ENCODE data around the gene ALOXE3. TPM values are rescaled to one million over a fixed set of nuclear protein-coding genes. Genes with fewer than 3 reads are reported as not detected.

Gene ALOXE3
- total and polyA plus RNA-seq, 3 experiments from 2014 or later: not detected

DNA sequence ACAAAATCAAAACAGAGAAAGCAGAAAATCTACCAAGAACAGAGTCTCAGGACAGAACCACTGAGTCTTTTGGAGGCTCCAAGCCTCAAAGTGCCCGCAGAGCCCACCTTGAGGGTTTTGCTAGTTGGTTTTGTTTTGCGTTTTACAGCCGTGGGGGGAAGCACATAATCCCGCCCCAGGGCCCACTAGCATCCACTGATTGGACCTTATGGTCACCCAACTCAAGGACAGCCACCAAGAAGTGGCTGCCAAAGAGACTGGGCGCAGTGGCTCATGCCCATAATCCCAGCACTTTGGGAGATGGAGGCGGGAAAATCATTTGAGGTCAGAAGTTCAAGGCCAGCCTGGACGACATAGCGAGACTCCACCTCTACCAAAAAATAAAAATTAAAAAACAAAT lies 69.6 kb downstream of the ALOXE3 start:
- Mint-ChIP-seq H3K27ac (peak overlapping the region in 1 of 8 donors; percentile 76), H3K4me3 (no peak overlapping the region), H3K27me3 (peaks cover 6 to 9% of the 10 kb centered on the region in 2 donors), H3K4me1 (no peaks in the 10 kb centered on the region), H3K9me3 (no peaks in the 10 kb centered on the region), H3K36me3 (no peaks in the 10 kb centered on the region)
- H3K4me3 ChIP-seq (ENCODE audit: low read length): no peak overlapping the region
- no peaks in the 10 kb centered on the region for H3K9me3 ChIP-seq (ENCODE audit: low read length)
- ChIA-PET POLR2A (no interaction called here), CTCF (no interaction called here)
- no peaks in the 10 kb centered on the region for H3K4me1 ChIP-seq (ENCODE audit: insufficient read depth, low read length)
- no peaks in the 10 kb centered on the region for H3K27me3 ChIP-seq (ENCODE audit: insufficient read depth, low read length, poor library complexity, severe bottlenecking)
- H3K36me3 ChIP-seq (ENCODE audit: insufficient read depth, low read length): no peaks in the 10 kb centered on the region
- H3K27ac ChIP-seq (ENCODE audit: low read depth, low read length): no peak overlapping the region
- no peak for DNase-seq

DNA sequence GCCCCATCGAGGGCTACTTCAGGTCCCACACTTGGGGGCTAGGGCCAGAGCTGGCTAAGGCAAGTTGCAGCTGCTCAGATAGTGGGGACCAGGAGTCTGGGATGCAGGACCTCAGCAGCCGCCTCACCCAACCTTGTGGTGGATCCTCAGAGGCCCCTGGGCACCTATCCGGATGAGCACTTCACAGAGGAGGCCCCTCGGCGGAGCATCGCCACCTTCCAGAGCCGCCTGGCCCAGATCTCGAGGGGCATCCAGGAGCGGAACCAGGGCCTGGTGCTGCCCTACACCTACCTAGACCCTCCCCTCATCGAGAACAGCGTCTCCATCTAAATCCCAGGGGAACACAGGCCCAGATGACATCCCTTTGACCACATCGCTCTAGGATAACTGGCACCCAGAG lies 70.1 kb downstream of the ALOXE3 start:
- no peaks in the 10 kb centered on the region for H3K4me1 Mint-ChIP-seq
- no peak for DNase-seq
- Histone ChIP-seq H3K9me3 (ENCODE audit: low read length) (no peaks in the 10 kb centered on the region), H3K36me3 (ENCODE audit: insufficient read depth, low read length) (no peaks in the 10 kb centered on the region), H3K27me3 (ENCODE audit: insufficient read depth, low read length, poor library complexity, severe bottlenecking) (no peaks in the 10 kb centered on the region), H3K4me3 (ENCODE audit: low read length) (no peak overlapping the region), H3K4me1 (ENCODE audit: insufficient read depth, low read length) (no peaks in the 10 kb centered on the region), H3K27ac (ENCODE audit: low read depth, low read length) (no peak overlapping the region)
- peaks cover 6 to 9% of the 10 kb centered on the region in 2 donors for H3K27me3 Mint-ChIP-seq
- peak overlapping the region in 1 of 8 donors; percentile 76 for H3K27ac Mint-ChIP-seq
- no peak overlapping the region for H3K4me3 Mint-ChIP-seq
- no peaks in the 10 kb centered on the region for H3K9me3 Mint-ChIP-seq
- CTCF ChIA-PET: interaction anchor here (1.8 kb wide), 1 partner anchor 9 kb away, joined by 10 read pairs; no protein-coding TSS in a partner anchor
- POLR2A ChIA-PET: no interaction called here
- no peaks in the 10 kb centered on the region for H3K36me3 Mint-ChIP-seq

DNA sequence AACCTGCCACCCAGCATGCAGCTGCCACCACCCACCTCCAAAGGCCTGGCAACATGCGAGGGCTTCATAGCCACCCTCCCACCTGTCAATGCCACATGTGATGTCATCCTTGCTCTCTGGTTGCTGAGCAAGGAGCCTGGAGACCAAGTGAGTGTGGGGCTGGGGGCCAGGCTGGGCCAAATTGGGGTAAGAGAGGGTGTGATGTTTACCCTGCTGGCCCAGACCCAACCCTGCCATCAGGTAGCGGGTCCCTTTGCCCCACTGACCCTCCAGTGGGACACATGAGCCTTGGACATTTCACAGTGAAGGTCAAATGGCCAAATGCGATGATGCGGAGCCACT lies 70.6 kb downstream of the ALOXE3 start:
- ChIA-PET POLR2A (no interaction called here), CTCF (interaction anchor here (0.8 to 1.8 kb wide), 2 partner anchors 9 to 13 kb away, joined by 3 to 10 read pairs; no protein-coding TSS in a partner anchor)
- H3K36me3 ChIP-seq (ENCODE audit: insufficient read depth, low read length): no peaks in the 10 kb centered on the region
- no peak overlapping the region for H3K4me3 ChIP-seq (ENCODE audit: low read length)
- Mint-ChIP-seq H3K27me3 (peaks cover 6 to 9% of the 10 kb centered on the region in 2 donors), H3K36me3 (no peaks in the 10 kb centered on the region), H3K4me3 (no peak overlapping the region), H3K27ac (no peak overlapping the region), H3K9me3 (no peaks in the 10 kb centered on the region), H3K4me1 (no peaks in the 10 kb centered on the region)
- DNase-seq: no peak
- H3K4me1 ChIP-seq (ENCODE audit: insufficient read depth, low read length): no peaks in the 10 kb centered on the region
- H3K27me3 ChIP-seq (ENCODE audit: insufficient read depth, low read length, poor library complexity, severe bottlenecking): no peaks in the 10 kb centered on the region
- no peak overlapping the region for H3K27ac ChIP-seq (ENCODE audit: low read depth, low read length)
- H3K9me3 ChIP-seq (ENCODE audit: low read length): no peaks in the 10 kb centered on the region

DNA sequence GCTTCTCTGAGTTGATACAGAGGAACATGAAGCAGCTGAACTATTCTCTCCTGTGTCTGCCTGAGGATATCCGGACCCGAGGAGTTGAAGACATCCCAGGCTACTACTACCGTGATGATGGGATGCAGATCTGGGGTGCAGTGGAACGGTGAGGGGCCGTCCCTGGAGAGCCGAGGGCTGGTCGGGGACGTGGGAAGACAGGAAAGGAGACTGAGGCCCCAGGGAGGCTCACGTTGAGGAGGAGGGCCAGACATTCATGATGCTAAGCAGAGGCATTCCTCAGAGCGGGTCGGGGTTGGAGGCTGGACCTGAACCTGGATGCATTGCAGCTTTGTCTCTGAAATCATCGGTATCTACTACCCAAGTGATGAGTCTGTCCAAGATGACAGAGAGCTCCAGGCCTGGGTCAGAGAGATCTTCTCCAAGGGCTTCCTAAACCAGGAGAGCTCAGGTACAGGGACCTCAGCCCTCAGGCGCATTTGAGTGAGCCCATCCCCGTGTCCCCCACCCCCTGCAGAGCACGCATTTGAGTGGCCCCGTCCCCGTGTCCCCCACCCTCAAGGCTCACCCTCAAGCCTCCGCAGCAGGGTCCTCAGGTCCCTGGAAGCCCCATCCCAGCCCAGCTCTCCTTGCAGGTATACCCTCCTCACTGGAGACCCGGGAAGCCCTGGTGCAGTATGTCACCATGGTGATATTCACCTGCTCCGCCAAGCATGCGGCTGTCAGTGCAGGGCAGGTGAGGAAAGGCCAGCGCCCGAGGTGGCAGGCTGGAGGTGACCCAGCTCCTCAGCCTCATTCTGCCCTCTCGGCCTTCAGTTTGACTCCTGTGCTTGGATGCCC lies 71.2 kb downstream of the ALOXE3 start:
- no peak for DNase-seq
- H3K4me3 ChIP-seq (ENCODE audit: low read length): no peak overlapping the region
- H3K27me3 ChIP-seq (ENCODE audit: insufficient read depth, low read length, poor library complexity, severe bottlenecking): no peaks in the 10 kb centered on the region
- H3K36me3 ChIP-seq (ENCODE audit: insufficient read depth, low read length): no peaks in the 10 kb centered on the region
- Mint-ChIP-seq H3K27ac (peak overlapping the region in 1 of 8 donors; percentile 29), H3K36me3 (no peaks in the 10 kb centered on the region), H3K4me3 (no peak overlapping the region), H3K27me3 (peaks cover 6 to 9% of the 10 kb centered on the region in 2 donors), H3K9me3 (no peaks in the 10 kb centered on the region), H3K4me1 (no peaks in the 10 kb centered on the region)
- no peaks in the 10 kb centered on the region for H3K4me1 ChIP-seq (ENCODE audit: insufficient read depth, low read length)
- ChIA-PET CTCF (interaction anchor here (0.8 to 1.8 kb wide), 3 partner anchors 10 to 26 kb away, joined by 3 to 10 read pairs (median 4); no protein-coding TSS in a partner anchor), POLR2A (no interaction called here)
- H3K9me3 ChIP-seq (ENCODE audit: low read length): no peaks in the 10 kb centered on the region
- H3K27ac ChIP-seq (ENCODE audit: low read depth, low read length): no peak overlapping the region

DNA sequence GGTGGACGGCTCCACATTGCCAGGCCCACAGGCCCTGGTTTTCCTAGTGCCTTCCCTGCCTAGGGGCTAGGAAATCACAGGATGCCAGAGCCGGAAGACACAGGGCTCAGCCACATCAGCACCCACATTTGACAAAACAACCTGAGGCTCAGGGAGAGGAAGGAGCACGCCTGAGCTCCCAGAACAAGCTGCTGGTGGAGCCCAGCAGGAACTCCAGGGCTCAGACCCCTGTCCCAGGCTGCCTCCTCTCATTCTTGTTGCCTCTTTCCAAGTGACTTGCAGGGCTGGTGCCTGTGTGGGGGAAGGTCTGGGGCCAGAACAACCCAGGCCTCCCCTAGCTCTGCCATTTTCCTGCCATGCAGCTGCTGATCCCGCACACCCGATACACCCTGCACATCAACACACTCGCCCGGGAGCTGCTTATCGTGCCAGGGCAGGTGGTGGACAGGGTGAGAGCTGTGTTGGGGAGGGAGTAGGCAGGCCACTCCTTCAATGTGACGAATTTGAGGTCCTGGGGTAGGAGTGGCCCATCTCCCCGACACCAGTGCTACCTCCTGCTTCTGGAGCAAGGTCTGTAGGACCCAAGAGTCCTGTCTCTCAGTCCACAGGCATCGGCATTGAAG lies 71.9 kb downstream of the ALOXE3 start:
- Mint-ChIP-seq H3K9me3 (no peaks in the 10 kb centered on the region), H3K4me3 (no peak overlapping the region), H3K27ac (no peak overlapping the region), H3K4me1 (peaks cover 0 to under 1% (median 0%) of the 10 kb centered on the region in 3 donors), H3K36me3 (no peaks in the 10 kb centered on the region), H3K27me3 (peaks cover 6 to 12% of the 10 kb centered on the region in 2 donors)
- DNase-seq: no peak
- no peak overlapping the region for H3K4me3 ChIP-seq (ENCODE audit: low read length)
- H3K27me3 ChIP-seq (ENCODE audit: insufficient read depth, low read length, poor library complexity, severe bottlenecking): no peaks in the 10 kb centered on the region
- H3K36me3 ChIP-seq (ENCODE audit: insufficient read depth, low read length): no peaks in the 10 kb centered on the region
- POLR2A ChIA-PET: no interaction called here
- H3K4me1 ChIP-seq (ENCODE audit: insufficient read depth, low read length): no peaks in the 10 kb centered on the region
- no peak overlapping the region for H3K27ac ChIP-seq (ENCODE audit: low read depth, low read length)
- CTCF ChIA-PET: interaction anchor here (1.7 to 1.8 kb wide), 2 partner anchors 11 to 27 kb away, joined by 4 to 10 read pairs; no protein-coding TSS in a partner anchor
- H3K9me3 ChIP-seq (ENCODE audit: low read length): no peaks in the 10 kb centered on the region

Other genes with a start within 250 kb of the ALOXE3 start
- 100 to 1,000 TPM; 116 to 123 TPM for gene CHD3, start 229.7 kb downstream of the ALOXE3 start, total RNA-seq
- gene CHD3, start 229.7 kb downstream of the ALOXE3 start, polyA plus RNA-seq: 20.1 TPM
- 1 to 10 TPM; 4.4 to 4.8 TPM for gene RNF227, start 202.2 kb downstream of the ALOXE3 start, total RNA-seq
- 3.3 TPM for gene RNF227, start 202.2 kb downstream of the ALOXE3 start, polyA plus RNA-seq
- 1 to 10 TPM; 5.6 to 6.7 TPM for gene KCNAB3, start 188.7 kb downstream of the ALOXE3 start, total RNA-seq
- not detected for gene KCNAB3, start 188.7 kb downstream of the ALOXE3 start, polyA plus RNA-seq
- gene TRAPPC1, start 186.6 kb downstream of the ALOXE3 start, total RNA-seq: 100 to 1,000 TPM; 158 TPM
- 272 TPM for gene TRAPPC1, start 186.6 kb downstream of the ALOXE3 start, polyA plus RNA-seq
- 10 to 100 TPM; 44.3 to 46.8 TPM for gene CNTROB, start 186.3 kb downstream of the ALOXE3 start, total RNA-seq
- gene CNTROB, start 186.3 kb downstream of the ALOXE3 start, polyA plus RNA-seq: 12.0 TPM
- gene GUCY2D, start 115.9 kb downstream of the ALOXE3 start, total RNA-seq: not detected
- gene GUCY2D, start 115.9 kb downstream of the ALOXE3 start, polyA plus RNA-seq: 0.22 TPM
- gene ALOX15B, start 79.5 kb downstream of the ALOXE3 start, total RNA-seq: not detected
- gene ALOX15B, start 79.5 kb downstream of the ALOXE3 start, polyA plus RNA-seq: not detected
- 1 to 10 TPM; 1.3 to 1.9 TPM for gene ALOX12B, start 30.8 kb downstream of the ALOXE3 start, total RNA-seq
- gene ALOX12B, start 30.8 kb downstream of the ALOXE3 start, polyA plus RNA-seq: not detected
- gene HES7, start 5.6 kb upstream of the ALOXE3 start, total RNA-seq: 1 to 10 TPM; 1.6 to 1.8 TPM
- gene HES7, start 5.6 kb upstream of the ALOXE3 start, polyA plus RNA-seq: not detected
- gene PER1, start 33.9 kb upstream of the ALOXE3 start, total RNA-seq: 10 to 100 TPM; 26.5 to 35.8 TPM
- gene PER1, start 33.9 kb upstream of the ALOXE3 start, polyA plus RNA-seq: 12.1 TPM
- gene VAMP2, start 44.4 kb upstream of the ALOXE3 start, total RNA-seq: 10 to 100 TPM; 38.3 to 41.0 TPM
- 98.3 TPM for gene VAMP2, start 44.4 kb upstream of the ALOXE3 start, polyA plus RNA-seq
- 10 to 100 TPM; 21.3 to 22.4 TPM for gene TMEM107, start 57.9 kb upstream of the ALOXE3 start, total RNA-seq
- gene TMEM107, start 57.9 kb upstream of the ALOXE3 start, polyA plus RNA-seq: 50.7 TPM
- 1 to 10 TPM; 8.1 to 8.8 TPM for gene BORCS6, start 71.7 kb upstream of the ALOXE3 start, total RNA-seq
- gene BORCS6, start 71.7 kb upstream of the ALOXE3 start, polyA plus RNA-seq: 30.0 TPM
- 10 to 100 TPM; 88.1 to 94.4 TPM for gene AURKB, start 92.1 kb upstream of the ALOXE3 start, total RNA-seq
- gene AURKB, start 92.1 kb upstream of the ALOXE3 start, polyA plus RNA-seq: 0.63 TPM
- 10 to 100 TPM; 69.2 to 70.2 TPM for gene CTC1, start 129.5 kb upstream of the ALOXE3 start, total RNA-seq
- 36.8 TPM for gene CTC1, start 129.5 kb upstream of the ALOXE3 start, polyA plus RNA-seq
- 100 to 1,000 TPM; 167 to 168 TPM for gene PFAS, start 130.8 kb upstream of the ALOXE3 start, total RNA-seq
- 17.7 TPM for gene PFAS, start 130.8 kb upstream of the ALOXE3 start, polyA plus RNA-seq
- 10 to 100 TPM; 66.2 to 71.1 TPM for gene RANGRF, start 170.2 kb upstream of the ALOXE3 start, total RNA-seq
- 81.7 TPM for gene RANGRF, start 170.2 kb upstream of the ALOXE3 start, polyA plus RNA-seq
- gene SLC25A35, start 176.9 kb upstream of the ALOXE3 start, total RNA-seq: 1 to 10 TPM; 2.8 to 3.7 TPM
- gene SLC25A35, start 176.9 kb upstream of the ALOXE3 start, polyA plus RNA-seq: 1.7 TPM
- not detected for gene ARHGEF15, start 191.7 kb upstream of the ALOXE3 start, total RNA-seq
- not detected for gene ARHGEF15, start 191.7 kb upstream of the ALOXE3 start, polyA plus RNA-seq
- gene ODF4, start 221.3 kb upstream of the ALOXE3 start, total RNA-seq: not detected
- not detected for gene ODF4, start 221.3 kb upstream of the ALOXE3 start, polyA plus RNA-seq

All from CD8-positive, alpha-beta memory T cell (primary cell).